Karpas-422 (cell line): ENCODE data around the gene IL19. TPM values are rescaled to one million over a fixed set of nuclear protein-coding genes. Genes with fewer than 3 reads are reported as not detected.

Experiments
- DNase-seq: peaks from one replicate; pipeline ENCODE4 v3.0.0-alpha.2; 2015
- H2AFZ ChIP-seq: fragments of 200-600 bp; sonication (generic); 2 replicates; pipeline ENCODE4 v1.6.1; 2014; ENCODE audit warnings: antibody characterized with exemption, low read length, mixed read lengths
- H3K27ac ChIP-seq: fragments of 200-600 bp; sonication (generic); 2 replicates; pipeline ENCODE4 v1.5.1; 2014; ENCODE audit warnings: mild to moderate bottlenecking, low read length, moderate library complexity
- H3K27me3 ChIP-seq: fragments of 200-600 bp; sonication (generic); 2 replicates; pipeline ENCODE4 v1.6.1; 2014; ENCODE audit warnings: low read length, mixed read lengths
- H3K36me3 ChIP-seq: fragments of 200-600 bp; sonication (generic); 2 replicates; pipeline ENCODE4 v1.6.1; 2014; ENCODE audit warnings: low read length, mixed read lengths; ENCODE audit not compliant: insufficient read depth
- H3K4me1 ChIP-seq: fragments of 200-600 bp; sonication (generic); 2 replicates; pipeline ENCODE4 v1.6.1; 2014; ENCODE audit warnings: mild to moderate bottlenecking, low read length, mixed read lengths
- H3K4me2 ChIP-seq: fragments of 200-600 bp; sonication (generic); 2 replicates; pipeline ENCODE4 v1.6.1; 2014; ENCODE audit warnings: low read length, low read depth, mild to moderate bottlenecking; ENCODE audit not compliant: poor library complexity, severe bottlenecking
- H3K4me3 ChIP-seq: fragments of 200-600 bp; sonication (generic); 2 replicates; pipeline ENCODE4 v1.5.1; 2014; ENCODE audit warnings: mild to moderate bottlenecking, antibody characterized with exemption, low read length, mixed read lengths
- H3K79me2 ChIP-seq: fragments of 200-600 bp; sonication (generic); 2 replicates; pipeline ENCODE4 v1.6.1; 2014; ENCODE audit warnings: mild to moderate bottlenecking, low read length, mixed read lengths
- H3K9ac ChIP-seq: fragments of 200-600 bp; sonication (generic); 2 replicates; pipeline ENCODE4 v1.6.0; 2014; ENCODE audit warnings: low read length
- H3K9me2 ChIP-seq: fragments of 200-600 bp; sonication (generic), shearing (Covaris generic); replicated peaks from 2 replicates; pipeline ENCODE4 v1.6.0; 2014; ENCODE audit warnings: mild to moderate bottlenecking, low read length, moderate library complexity; ENCODE audit not compliant: insufficient read depth
- H3K9me3 ChIP-seq: fragments of 300-700, 200-600 bp; sonication (generic); 2 replicates; pipeline ENCODE4 v1.6.1; 2014; ENCODE audit warnings: low read length, mixed read lengths
- H4K20me1 ChIP-seq: fragments of 200-600 bp; sonication (generic); 2 replicates; pipeline ENCODE4 v1.6.1; 2014; ENCODE audit warnings: mild to moderate bottlenecking, antibody characterized with exemption, low read length, low read depth; ENCODE audit not compliant: insufficient read depth
- total RNA-seq: library from RNA; depleted of rRNA; stranded (reverse); fragments of >200 nt; shearing (Covaris generic); gene quantifications from 2 replicates; pipeline ENCODE4 v1.2.3, GENCODE V29; 2014; ENCODE audit warnings: low replicate concordance; rRNA removed

Gene IL19
- not detected in 2 replicates for total RNA-seq

DNA sequence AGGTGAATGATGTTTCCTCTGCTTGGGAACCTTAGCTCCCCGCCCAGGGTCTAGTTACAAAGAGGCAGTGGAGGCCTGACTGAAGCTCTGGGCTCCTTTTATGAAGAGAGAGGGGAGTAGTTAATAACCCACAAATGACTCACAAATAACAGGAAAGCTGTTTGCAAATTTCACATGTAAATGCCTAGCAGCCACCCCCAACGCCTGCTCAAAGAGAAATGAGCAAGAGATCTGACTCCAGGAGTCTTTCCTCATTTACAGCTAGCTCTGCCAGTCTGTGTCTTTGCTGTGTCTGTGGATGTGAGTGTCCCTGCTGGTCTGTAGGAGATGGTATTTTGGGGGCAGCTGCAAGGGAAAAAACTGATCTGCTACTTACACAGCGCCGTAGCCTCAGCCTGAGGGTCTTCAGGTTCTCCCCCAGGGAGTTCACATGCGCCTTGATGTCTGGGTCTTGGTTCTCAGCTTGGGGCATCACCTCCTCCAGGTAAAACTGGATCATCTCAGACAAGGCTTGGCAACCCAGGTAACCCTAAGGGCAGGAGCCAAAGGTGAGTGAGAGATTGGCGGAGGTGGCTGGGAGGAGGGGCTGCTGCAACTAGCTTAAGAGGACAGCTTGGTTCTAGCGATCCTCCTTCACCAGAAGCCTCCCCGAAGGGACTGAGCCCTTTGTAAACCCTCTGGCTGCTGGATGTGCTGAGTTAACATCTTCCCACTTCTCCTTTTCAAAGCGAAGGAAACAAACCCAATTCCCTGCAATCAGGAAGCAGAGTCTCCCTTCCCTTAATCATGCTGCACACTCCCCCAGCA is at the start of gene IL19:
TSS of gene IL19 (plus strand) at position 243 of the 807 bp plus-strand sequence. CDS start 65,890 bp downstream, outside the sequence.
- DNase-seq: no peak
- H3K4me1 ChIP-seq: no peaks in the 10 kb centered on the region
- H4K20me1 ChIP-seq: no peaks in the 10 kb centered on the region
- H3K4me2 ChIP-seq: no peak within 1 kb of the TSS
- H3K9me3 ChIP-seq: no peaks in the 10 kb centered on the region
- no peak within 1 kb of the TSS for H3K9ac ChIP-seq
- H3K36me3 ChIP-seq: no peaks in the 10 kb centered on the region
- H3K79me2 ChIP-seq: no peaks in the 10 kb centered on the region
- no peaks in the 10 kb centered on the region for H3K9me2 ChIP-seq
- no peak within 1 kb of the TSS for H2AFZ ChIP-seq
- H3K27ac ChIP-seq: no peak within 1 kb of the TSS
- H3K4me3 ChIP-seq: no peak within 1 kb of the TSS
- peaks cover 4% of the 10 kb centered on the region; the same call in 1 of the 2 replicates for H3K27me3 ChIP-seq

DNA sequence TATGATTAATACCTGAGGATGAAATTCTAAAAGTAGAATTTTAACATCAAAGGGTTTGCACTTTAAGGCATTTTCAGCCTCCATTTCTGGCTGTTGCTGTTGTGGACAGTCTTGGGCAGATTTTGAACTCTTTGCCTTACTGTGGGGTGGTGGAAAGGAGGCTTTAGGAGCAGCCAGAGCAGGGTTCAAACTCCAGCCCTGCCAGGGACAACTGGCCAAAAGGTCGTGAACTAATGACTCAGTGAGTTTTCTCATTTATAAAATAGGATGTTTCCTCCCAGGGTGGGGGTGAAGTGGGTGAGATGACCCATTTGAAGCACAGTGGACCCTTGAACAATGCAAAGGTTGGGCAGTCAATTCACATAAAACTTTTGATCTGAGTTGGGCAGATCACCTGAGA is 49.1 kb upstream of the IL19 start:
- no peak for DNase-seq
- no peaks in the 10 kb centered on the region for H3K79me2 ChIP-seq
- H3K27me3 ChIP-seq: no peaks in the 10 kb centered on the region
- H3K9me3 ChIP-seq: no peaks in the 10 kb centered on the region
- H3K9me2 ChIP-seq: no peaks in the 10 kb centered on the region
- H3K9ac ChIP-seq: no peak overlapping the region
- H2AFZ ChIP-seq: no peak overlapping the region
- no peak overlapping the region for H3K4me2 ChIP-seq
- H3K27ac ChIP-seq: no peak overlapping the region
- peaks cover 3% of the 10 kb centered on the region; the same call in 1 of the 2 replicates for H3K4me1 ChIP-seq
- H4K20me1 ChIP-seq: peaks cover 74% of the 10 kb centered on the region
- no peaks in the 10 kb centered on the region for H3K36me3 ChIP-seq
- H3K4me3 ChIP-seq: no peak overlapping the region

DNA sequence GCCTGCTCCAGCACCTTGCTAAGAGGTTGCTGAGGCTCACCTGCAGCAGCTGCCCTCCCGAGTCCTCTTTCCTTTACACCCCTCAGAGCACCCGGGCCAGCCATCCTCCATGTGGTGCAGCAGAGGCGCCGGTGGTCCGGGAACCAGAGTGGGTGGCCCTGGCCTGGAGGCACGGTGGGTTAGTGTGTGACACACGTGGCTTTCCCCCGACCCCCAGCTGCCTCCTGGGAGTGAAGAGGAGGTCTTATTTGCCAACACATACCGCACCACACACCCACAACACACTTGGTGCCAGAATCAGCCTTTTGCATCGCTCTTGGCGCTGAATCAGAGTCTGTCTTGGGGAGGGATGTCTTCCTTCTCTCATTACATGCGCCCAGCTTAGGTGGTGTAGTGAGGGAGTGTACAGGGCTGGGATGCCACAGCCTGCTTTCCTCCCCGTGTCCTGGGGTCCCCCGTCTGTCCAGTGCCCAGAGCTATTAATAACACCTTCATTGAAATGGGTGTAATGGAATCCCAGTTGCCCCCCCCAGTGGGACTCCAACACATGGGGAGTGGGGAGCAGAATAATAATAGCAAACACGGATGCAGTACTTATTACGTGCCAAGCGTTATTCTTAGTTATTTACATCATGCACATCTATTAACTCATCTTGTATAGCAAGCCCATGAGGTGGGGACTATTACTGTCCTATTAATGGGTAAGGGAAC is 47.7 kb upstream of the IL19 start:
- Histone ChIP-seq H3K27ac (no peak overlapping the region), H3K79me2 (no peaks in the 10 kb centered on the region), H3K9me3 (no peaks in the 10 kb centered on the region), H4K20me1 (peaks cover 76% of the 10 kb centered on the region), H3K4me2 (no peak overlapping the region), H3K4me3 (no peak overlapping the region), H2AFZ (no peak overlapping the region), H3K9ac (no peak overlapping the region), H3K9me2 (no peaks in the 10 kb centered on the region), H3K4me1 (peaks cover 3% of the 10 kb centered on the region; the same call in 1 of the 2 replicates), H3K27me3 (no peaks in the 10 kb centered on the region), H3K36me3 (no peaks in the 10 kb centered on the region)
- no peak for DNase-seq

DNA sequence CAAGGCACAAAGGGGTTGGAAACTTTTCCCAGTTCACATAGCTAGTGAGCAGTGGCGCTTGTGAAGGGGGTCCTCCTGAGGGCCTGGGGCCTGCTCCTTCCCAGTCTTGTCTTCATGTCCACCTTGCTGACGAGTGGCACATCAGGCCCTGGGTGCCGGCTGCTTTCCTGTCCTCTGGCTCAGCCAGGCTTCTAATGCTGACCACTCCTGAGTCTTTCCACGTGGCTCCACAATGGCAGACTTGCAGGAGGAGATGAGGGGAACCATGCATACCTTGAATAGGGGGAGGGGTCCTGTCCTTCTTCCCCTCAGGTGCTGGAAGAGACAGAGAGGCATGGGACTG is 47.1 kb upstream of the IL19 start:
- no peaks in the 10 kb centered on the region for H3K9me2 ChIP-seq
- H3K9me3 ChIP-seq: no peaks in the 10 kb centered on the region
- H3K4me1 ChIP-seq: peaks cover 3% of the 10 kb centered on the region; the same call in 1 of the 2 replicates
- H3K27ac ChIP-seq: no peak overlapping the region
- no peaks in the 10 kb centered on the region for H3K36me3 ChIP-seq
- no peak overlapping the region for H2AFZ ChIP-seq
- peaks cover 78% of the 10 kb centered on the region for H4K20me1 ChIP-seq
- DNase-seq: no peak
- H3K4me2 ChIP-seq: no peak overlapping the region
- no peak overlapping the region for H3K9ac ChIP-seq
- no peaks in the 10 kb centered on the region for H3K27me3 ChIP-seq
- H3K4me3 ChIP-seq: no peak overlapping the region
- no peaks in the 10 kb centered on the region for H3K79me2 ChIP-seq

GRCh38 chr1:206723805-206724472 is 46.6 kb upstream of the IL19 start:
- H3K27ac ChIP-seq: no peak overlapping the region
- no peaks in the 10 kb centered on the region for H3K9me2 ChIP-seq
- no peaks in the 10 kb centered on the region for H3K79me2 ChIP-seq
- no peak overlapping the region for H3K4me3 ChIP-seq
- H3K9ac ChIP-seq: no peak overlapping the region
- H3K9me3 ChIP-seq: no peaks in the 10 kb centered on the region
- no peak overlapping the region for H2AFZ ChIP-seq
- H4K20me1 ChIP-seq: peaks cover 78% of the 10 kb centered on the region
- no peaks in the 10 kb centered on the region for H3K27me3 ChIP-seq
- H3K36me3 ChIP-seq: no peaks in the 10 kb centered on the region
- H3K4me1 ChIP-seq: peaks cover 3% of the 10 kb centered on the region; the same call in 1 of the 2 replicates
- no peak overlapping the region for H3K4me2 ChIP-seq
- DNase-seq: no peak

- H3K4me1 ChIP-seq: peaks cover 3% of the 10 kb centered on the region; the same call in 1 of the 2 replicates
- no peaks in the 10 kb centered on the region for H3K27me3 ChIP-seq
- H3K9me2 ChIP-seq: no peaks in the 10 kb centered on the region
- H3K36me3 ChIP-seq: no peaks in the 10 kb centered on the region
- no peaks in the 10 kb centered on the region for H3K79me2 ChIP-seq
- H3K27ac ChIP-seq: no peak overlapping the region
- no peak overlapping the region for H3K4me3 ChIP-seq
- no peaks in the 10 kb centered on the region for H3K9me3 ChIP-seq
- H3K4me2 ChIP-seq: no peak overlapping the region
- H2AFZ ChIP-seq: no peak overlapping the region
- DNase-seq: peak; percentile 81
- H3K9ac ChIP-seq: no peak overlapping the region
- H4K20me1 ChIP-seq: peaks cover 64% of the 10 kb centered on the region
These were observed 45.2 kb upstream of the IL19 start for GRCh38 chr1:206725109-206725963.

- H2AFZ ChIP-seq: no peak overlapping the region
- no peak overlapping the region for H3K27ac ChIP-seq
- H3K9me3 ChIP-seq: no peaks in the 10 kb centered on the region
- no peaks in the 10 kb centered on the region for H3K27me3 ChIP-seq
- no peak overlapping the region for H3K4me3 ChIP-seq
- H3K9me2 ChIP-seq: no peaks in the 10 kb centered on the region
- H3K79me2 ChIP-seq: no peaks in the 10 kb centered on the region
- no peak overlapping the region for H3K4me2 ChIP-seq
- H3K9ac ChIP-seq: no peak overlapping the region
- no peaks in the 10 kb centered on the region for H3K36me3 ChIP-seq
- no peak for DNase-seq
- H4K20me1 ChIP-seq: peaks cover 44% of the 10 kb centered on the region
- H3K4me1 ChIP-seq: peaks cover 3% of the 10 kb centered on the region; the same call in 1 of the 2 replicates
These were observed 42.4 kb upstream of the IL19 start for GRCh38 chr1:206727981-206728696.
